Measurements from ENCODE around the gene GABRP.

GRCh38 chr5:170844651-170845050 lies 61.1 kb downstream of the GABRP start:
- TF ChIP-seq CTCF (IDR thresholded peaks at IDR 0.05; ENCODE audit: insufficient read depth, low read length) (no peak), SPI1 (IDR thresholded peaks at IDR 0.05; ENCODE audit: borderline replicate concordance, low read depth) (no peak)
